Measurements from ENCODE around the gene NYNRIN.

- no peak for TF ChIP-seq EP300 (IDR thresholded peaks at IDR 0.05)
- TF ChIP-seq, protein P1, sequence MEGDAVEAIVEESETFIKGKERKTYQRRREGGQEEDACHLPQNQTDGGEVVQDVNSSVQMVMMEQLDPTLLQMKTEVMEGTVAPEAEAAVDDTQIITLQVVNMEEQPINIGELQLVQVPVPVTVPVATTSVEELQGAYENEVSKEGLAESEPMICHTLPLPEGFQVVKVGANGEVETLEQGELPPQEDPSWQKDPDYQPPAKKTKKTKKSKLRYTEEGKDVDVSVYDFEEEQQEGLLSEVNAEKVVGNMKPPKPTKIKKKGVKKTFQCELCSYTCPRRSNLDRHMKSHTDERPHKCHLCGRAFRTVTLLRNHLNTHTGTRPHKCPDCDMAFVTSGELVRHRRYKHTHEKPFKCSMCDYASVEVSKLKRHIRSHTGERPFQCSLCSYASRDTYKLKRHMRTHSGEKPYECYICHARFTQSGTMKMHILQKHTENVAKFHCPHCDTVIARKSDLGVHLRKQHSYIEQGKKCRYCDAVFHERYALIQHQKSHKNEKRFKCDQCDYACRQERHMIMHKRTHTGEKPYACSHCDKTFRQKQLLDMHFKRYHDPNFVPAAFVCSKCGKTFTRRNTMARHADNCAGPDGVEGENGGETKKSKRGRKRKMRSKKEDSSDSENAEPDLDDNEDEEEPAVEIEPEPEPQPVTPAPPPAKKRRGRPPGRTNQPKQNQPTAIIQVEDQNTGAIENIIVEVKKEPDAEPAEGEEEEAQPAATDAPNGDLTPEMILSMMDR (IDR thresholded peaks at IDR 0.05): no peak
- no peak for TF ChIP-seq POLR2AphosphoS5 (IDR thresholded peaks at IDR 0.05)
- no peak for TF ChIP-seq POLR2A (IDR thresholded peaks at IDR 0.05)
Observed at GRCh38 chr14:24415421-24416253, 16.8 kb downstream of the NYNRIN start.
